Inflammatory macrophage treated with lipopolysaccharide for 1 hour (primary cell): ENCODE results near the gene NAPB.
"Not testable (repeated sequence)": the region's sequence is repeated elsewhere in the genome, so short reads cannot be mapped to it uniquely, and the experiment has no call there.

Source experiments
- DNase-seq, 2 donors: peaks; one replicate each; pipeline ENCODE4 v3.0.0-alpha.2; 2020 to 2022

The NAPB gene

DNA sequence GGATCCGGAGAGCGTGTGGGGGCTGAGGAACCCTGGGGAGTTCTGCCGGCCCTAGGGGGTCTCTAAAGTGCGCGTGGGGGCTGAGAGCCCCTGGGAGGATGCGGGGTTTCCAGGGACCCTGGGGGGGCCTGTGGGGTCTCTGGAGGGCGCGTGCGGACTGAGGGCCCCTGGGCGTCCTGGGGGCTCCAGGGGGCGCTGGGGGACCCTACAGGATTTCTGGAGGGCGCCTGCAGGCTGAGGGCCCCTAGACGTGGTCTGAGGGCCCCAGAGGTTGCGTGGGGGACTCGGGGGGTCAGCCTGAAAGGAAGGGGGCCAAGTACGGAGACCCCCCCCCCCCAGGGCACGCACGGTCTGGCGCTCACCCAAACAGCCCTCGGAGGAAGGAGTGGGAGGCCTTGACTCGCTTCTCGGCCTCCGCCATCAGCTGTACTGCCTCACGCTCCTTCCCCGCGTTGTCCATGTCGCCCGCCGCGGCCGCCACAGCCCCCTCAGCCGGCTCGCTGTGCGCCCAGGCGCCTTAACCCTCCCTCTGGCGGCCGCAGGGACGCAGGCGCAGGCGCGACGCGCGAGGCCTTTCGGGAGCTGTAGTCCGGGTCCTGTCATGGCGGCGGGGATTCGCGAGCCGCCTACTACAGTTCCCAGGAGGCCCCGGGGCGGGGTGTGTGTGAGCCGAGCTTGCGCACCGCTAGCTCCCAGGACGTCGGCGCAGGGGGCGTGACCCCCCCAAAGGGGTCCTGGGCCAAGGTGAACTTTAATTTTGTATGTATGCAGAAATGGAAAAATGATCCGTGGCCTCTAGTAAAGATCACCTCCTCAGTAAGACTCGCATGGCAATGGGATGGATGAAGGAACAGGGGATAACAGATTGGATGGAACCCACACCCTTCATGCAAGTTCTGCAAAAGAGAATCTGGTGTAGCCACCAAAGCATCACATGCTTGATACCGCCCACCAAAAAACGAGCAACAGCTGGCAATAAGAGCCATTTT lies at the start of gene NAPB:
TSS of gene NAPB (minus strand) at position 546 of the 989 bp plus-strand sequence. CDS start at position 460, 86 bp downstream.
- peak; percentile 89 to 94 for DNase-seq

DNA sequence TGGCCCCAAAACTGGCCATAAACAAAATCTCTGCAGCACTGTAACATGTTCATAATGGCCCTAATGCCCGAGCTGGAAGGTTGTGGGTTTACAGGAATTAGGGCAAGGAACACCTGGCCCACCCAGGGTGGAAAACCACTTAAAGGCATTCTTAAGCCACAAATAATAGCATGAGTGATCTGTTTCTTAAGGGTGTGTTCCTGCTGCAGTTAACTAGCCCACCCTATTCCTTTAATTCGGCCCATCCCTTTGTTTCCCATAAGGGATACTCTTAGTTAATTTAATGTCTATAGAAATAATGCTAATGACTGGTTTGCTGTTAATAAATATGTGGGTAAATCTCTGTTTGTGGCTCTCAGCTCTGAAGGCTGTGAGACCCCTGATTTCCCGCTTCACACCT lies 45.7 kb upstream of the NAPB start:
- DNase-seq: not testable (repeated sequence)

DNA sequence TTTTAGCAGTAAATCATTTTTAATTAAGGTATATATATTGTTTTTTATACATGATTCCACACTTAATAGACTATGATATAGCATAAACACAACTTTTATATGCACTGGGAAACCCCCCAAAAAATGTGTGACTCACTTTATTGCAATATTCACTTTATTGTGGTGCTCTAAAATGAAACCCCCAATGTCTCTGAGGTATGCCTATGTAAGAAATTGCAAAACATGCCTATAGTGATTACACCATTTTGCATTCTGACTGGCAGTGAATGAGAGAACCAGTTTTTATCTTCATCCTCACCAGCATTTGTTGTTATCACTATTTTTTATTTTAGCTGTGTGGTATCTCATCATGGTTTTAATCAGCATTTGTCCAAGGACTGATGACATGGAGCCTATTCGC lies 39.9 kb upstream of the NAPB start:
- peak; percentile 10 to 21 for DNase-seq

DNA sequence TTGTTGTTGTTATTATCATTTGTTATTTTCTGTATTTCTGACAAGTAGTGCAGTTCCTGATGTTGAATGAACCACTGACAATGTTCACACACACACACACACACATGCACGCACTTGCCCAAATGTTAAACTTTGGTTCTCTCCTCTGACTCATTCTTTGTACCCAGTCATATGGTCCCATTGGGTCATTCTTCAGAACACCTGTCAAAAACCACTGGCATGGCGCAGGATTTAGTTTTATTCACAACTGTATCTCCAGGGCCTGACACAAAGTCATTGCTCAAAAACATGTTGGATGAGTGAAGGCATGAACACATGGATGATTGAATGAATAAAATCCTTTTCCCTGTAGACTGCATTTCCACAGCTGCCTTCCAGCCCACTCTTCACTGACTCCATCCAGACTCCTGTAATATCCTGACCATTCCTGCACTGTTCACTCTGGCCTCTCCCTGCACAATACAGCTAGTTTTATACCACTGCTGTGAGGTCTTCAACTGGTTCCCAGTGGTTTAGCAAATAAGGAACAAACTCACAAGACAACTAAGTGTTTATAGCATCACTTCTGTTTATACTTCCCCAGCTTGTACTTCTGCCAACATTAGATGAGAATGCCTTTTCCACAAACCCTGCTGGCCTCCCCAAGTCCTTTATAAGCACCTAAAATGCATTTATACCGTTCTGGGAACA lies 38.3 kb upstream of the NAPB start:
- peak; percentile 5 to 30 for DNase-seq

DNA sequence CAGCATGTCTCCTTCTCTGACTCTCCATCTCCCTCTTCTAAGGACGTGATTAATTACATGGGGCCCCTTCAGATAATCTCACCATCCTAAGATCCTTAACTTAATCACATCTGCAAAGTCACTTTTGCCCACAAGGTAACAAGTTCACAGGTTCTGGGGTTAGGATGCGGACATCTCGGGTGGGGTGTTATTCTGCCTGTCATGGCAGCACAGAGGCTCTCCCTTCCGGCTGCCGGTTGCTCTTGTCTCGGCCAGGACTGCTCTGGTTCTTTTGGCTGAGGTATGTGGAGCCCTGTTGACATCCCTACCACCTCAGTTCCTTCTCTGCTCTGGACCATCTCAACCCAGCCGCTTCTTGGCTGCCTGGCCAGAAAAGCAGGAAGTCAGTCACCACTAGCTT lies 35.6 kb upstream of the NAPB start:
- DNase-seq: no peak

DNA sequence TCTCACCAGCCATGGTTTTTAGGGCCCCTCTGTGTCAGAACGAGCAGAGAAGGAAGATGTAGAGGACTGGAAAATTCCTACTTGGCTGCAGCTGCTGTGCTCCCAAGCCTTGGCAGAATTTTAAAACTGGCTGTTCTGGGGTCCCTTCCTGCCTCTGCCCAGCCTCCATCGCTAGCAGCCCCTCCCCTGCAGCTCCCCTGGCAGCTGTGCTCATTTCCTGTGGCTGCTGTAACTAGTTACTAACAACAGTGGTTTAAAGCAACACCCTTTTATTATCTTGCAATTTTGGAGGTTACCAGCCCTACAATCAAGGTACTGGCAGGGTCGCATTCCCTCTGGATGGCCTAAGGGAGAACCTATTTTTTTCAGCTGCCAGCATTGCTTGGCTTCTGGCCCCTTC lies 35.1 kb upstream of the NAPB start:
- DNase-seq: no peak

DNA sequence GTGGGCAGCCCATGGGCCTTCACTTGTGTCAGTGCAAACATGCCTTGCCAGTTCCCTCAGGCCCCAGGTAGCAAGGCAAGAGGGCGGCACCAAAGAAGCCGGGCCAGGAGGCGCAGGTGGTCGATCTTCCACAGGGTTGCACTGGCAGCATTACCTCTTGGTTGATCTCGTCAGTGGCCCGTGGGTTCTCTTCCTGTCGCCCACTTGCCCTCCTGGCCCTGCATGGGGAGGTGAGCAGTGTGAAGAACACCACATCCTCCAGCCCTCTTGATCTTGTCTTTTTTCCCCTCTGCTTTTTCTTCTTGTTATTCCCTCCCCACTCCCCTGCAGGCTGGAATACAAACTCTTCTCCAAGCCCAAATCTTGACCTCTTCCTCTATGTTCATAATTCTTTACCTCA lies 34.4 kb upstream of the NAPB start:
- no peak for DNase-seq

DNA sequence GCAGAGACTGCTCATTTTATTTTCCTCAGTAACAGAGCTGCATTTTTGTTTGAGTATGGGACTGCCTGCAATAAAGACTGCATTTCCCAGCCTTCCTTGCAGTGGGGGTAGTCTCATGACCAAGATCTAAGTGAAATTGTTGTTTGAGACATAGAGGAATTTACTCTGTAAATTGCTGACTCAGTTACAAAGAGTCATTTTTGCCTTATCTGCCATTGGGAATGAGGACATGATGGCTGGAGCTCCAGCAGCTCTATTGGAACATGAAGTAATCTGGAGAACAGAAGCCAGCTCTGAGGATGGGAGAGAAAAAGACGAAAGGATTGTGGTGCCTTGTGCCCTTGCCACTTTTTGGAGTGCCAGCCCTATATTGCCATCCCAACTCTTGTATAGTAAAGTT lies 33.5 kb upstream of the NAPB start:
- no peak for DNase-seq

DNA sequence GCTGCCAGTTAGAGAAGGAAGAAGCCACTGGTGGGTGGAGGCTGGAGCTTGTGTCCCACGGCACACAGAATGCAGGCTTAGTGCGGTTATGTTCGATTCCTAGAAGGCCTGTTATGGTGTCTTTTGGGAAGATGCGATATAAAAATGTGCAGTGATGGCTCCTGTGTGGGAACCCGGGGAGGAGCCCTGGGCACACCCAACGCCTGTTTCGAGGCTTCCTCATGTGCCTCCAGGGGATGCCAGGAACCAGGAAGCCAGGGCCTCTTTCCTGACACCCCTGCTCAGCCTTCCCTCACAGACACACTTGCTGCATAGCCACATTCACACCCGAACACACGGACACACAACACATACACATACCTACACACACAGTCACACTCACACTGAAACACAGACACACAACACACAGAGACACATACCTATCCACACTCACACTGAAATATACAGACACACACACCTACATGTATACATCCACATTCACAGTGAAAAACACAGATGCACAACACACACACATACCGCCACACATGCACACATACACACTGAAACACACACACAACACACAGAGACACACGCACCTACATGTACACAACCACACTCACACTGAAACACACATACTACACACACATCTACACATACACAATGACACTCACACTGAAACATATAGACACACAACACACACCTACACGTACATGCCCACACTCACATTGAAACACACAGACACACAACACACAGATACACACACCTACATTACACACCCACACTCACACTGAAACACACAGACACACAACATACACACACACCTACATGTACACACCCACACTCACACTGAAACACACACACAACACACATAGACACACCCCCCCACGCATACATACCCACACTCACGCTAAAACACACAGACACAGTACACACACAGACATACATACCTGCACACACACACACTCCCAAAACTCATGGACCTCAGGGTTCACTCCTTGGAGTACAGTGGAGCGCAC lies 32.6 kb upstream of the NAPB start:
- no peak for DNase-seq

DNA sequence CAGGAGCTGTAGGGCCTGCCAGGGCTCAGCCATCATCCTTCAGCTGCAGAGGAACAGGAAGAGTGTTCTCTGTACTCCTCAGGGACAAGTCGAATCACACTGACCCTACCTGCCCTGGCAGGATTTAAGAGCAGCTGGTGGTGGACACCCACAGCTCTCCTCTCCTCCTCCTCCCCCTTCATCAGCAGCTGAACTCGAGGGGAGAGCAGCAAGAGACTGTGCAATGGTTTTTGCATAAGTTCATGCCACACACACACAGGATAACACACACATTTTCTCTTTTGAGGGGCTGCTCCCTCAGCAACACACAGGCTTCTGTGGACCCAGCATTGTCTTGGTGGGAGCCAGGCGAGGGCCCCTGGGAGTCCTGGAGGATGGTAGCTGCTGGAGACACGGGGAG lies 31.5 kb upstream of the NAPB start, which contains the start of gene CST11:
TSS of gene CST11 (minus strand) at position 101 of the 400 bp plus-strand sequence. CDS start at position 36, 65 bp downstream.
- no peak for DNase-seq

DNA sequence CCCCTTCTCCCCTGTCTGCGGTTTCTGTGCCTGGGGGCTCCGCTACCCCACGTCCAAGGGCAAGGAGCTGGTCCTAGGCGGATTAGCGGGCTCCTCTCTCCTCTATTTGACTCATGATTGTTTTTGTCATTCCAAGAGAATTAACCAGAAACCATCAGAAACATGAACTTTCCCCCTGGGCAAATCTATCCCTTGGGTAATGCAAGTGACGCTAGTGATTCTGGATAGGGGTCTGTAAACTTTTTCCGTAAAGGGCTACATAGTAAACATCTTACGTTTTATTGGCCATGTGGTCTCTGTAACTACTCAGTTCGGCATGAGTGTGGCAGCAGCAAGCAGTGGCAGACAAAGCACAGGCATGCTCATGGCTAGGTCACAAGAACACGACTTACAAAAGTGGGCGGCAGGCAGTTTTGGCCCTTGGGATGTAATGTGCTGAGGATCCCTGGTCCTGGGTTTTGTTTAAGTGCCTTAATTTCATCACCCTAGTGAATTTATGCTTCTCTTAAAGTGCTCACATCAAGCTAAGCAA lies 30.7 kb upstream of the NAPB start:
- DNase-seq: no peak

DNA sequence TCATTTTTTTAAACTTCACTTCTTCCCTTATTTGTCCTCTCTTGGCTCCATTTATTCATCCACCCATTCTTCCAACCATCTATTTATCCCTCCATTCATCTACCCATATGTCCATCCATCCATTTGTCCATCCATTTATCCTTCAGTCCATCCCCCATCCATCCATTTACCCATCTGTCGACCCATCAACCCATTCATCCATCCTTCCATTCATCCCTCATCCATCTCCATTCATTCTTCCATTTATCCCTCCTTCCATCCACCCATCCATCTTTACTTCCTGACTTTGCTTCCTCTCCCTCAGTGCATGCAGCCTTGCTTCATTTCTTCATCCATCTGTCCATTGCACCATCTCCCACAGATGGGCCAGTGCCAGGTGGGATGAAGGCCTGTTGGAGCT lies 29.6 kb upstream of the NAPB start:
- no peak for DNase-seq

DNA sequence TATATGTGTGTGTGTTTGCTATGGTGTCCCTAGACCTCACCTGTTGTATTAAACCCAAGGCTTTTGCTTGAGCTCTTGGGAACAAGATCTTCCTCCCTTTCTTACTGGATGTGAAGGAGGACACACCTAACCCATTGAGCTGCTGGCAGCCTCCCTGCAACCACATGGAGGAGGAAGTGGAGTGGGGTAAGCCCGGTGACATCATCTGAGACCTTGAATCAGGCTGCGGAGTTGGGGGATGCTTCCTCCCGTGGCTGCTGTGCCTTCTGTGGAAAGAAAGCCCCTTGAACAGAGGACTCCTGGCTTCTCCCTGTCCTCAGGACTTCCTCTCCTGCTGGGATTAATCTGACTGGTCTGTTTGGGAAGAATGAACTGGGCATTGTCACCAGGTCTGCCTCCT lies 28.1 kb upstream of the NAPB start:
- DNase-seq: peak; percentile 41 to 53

DNA sequence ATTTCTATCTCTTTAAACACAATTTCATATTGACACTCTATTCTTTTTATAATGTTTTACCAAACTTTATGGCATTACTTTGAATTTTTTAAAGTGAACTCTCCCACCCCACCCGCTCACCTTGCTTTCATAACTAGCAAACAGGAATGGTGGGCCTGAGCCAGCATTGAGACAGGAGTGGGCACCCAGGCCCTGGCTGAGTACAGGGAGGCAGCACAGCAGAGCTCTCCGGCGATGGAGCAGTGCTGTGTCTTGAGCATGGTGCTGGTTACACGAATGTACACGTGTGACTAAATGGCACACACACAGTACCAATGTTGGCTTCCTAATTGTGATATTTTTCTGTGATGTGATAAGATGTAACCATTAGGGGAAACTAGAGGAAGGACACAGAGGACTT lies 26.9 kb upstream of the NAPB start:
- DNase-seq: no peak

DNA sequence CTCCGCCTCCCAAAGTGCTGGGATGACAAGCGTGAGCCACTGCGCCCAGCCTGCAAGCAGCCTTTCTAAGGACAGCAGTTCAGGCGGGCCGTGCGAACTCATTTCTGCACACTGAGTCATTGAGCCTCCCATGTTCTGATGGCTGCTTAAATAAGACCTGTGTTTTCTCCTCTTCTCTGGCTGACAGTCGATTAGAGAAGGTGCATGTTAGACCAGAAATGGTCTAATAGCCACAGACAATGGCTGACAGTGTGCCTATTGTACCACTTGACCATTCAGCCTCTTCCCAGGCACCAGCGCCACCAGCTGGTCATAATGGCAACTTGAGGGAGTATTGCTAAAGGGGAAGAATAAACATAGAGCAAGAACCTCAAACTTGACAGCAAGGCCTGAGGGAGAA lies 25.2 kb upstream of the NAPB start:
- DNase-seq: peak; percentile 46 to 68

DNA sequence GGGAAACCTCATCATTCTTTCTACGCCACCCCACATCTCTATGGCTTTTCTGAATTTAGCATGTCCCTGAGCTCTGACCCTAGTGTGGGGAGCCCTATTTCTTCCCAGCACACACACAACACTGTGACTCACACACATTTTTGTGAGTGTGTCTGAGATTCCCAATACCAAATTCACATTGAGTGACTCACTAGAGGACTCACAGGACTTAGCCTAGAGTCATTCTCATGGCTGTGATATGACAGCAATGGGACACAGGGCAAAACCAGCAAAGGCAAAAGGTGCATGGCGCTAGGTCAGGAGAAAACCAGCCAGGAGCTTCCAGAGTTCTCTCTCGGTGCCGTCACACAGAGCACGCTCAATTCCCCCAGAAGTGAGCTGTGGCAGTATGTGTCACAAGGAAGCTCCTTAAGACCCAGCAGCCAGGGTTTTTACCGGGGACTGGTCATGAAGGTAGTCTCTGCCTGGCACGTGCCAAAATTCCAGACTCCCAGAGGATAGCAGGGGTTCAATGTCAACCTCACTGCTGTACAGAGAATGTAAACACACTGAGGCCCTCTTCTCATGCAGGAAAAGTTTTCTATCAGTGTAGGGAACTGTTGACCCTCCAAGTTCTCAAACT lies 24.4 kb upstream of the NAPB start:
- no peak for DNase-seq

DNA sequence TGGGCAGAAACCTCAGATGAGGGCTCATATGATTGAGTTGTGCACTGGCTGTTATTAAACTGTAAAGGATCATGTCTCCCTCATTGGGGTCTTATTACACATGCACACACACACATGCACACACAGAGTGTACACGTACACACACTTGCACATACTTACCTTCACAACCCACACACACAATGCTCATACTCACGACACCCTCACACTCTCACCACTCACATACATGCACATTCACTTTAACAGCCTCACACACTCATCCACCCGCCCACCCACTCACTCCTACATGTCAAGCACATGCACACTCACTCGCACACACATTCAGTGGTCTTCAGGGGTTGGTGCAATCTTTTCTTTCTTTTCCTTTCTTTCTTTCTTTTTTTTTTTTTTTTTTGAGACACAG lies 23.6 kb upstream of the NAPB start:
- DNase-seq: no peak

DNA sequence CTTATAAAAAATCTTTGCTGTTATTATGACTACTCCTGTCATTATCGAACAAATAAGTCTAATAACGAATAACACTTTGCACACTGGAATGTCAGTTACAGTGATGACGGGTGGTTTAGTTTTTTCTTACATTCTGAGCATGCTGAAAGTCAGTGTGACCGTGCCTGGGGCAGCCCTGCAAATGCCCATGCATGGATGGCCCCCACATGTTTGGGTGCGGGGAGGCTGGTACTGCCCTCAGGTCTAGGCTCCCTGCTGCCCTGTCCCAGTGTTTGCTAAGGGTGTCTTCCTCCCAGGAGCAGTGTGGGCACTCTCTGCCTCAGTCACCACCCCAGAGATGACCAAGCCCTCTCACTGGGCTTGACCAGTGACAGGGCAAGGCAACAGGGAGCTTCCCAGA lies 21.1 kb upstream of the NAPB start:
- DNase-seq: no peak

DNA sequence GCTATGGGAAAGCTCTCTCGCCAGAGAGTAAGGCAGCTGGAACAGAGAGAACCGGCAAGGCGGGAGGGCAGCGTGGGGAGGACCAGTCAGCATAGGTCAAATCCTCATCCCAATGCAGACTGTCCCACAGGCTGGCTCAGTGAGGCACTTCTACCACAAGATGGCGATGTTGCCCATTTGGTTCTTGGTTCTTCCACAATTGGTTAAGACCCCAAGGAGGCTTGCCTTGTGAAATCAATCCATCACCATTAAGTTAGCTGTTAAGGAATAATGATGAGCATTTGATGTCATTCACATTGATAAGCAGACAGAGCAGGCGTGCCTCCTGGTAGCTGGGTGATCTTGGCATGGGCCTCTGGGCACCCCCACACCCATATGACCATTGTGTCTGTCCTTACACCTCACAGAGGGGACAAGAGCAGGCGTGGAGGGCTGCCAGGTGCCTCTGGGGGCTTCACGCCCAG lies 20.6 kb upstream of the NAPB start:
- DNase-seq: peak; percentile 55 to 93

DNA sequence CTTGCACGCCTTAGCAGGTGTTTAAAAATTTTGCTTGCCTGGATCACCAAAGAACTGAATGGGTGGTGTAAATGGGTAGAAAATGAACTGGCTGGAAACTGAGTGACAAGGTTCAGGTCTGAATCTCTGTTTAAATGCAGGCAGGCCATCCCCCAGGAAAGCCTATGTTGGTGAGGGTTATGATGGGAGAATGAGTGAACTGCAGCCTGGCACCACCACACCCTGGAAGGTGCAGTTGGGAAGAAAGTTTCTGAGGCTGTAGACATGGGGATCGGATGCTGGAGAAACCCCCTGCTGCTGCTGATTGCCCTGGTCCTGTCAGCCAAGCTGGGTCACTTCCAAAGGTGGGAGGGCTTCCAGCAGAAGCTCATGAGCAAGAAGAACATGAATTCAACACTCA lies 18.7 kb upstream of the NAPB start:
- no peak for DNase-seq

DNA sequence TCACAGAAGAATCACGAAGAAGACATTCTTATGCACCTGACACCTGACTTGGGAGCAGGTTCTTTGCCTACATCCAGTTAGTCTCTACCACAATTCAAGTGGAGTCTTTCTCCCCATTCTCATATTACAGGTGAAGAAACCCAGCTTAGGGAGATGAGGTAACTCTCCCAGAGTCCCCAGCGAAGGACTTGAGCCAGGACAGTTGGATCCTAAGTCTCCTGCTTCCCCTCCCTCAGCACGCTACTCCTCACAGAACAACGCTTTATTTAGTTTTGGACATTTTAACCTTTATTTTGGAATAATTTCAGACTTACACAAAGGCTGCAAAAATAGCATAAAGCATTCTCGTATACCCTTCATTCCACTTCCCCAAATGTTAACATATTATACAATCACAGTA lies 17.4 kb upstream of the NAPB start:
- DNase-seq: no peak
